Adrenal gland (tissue), 12 donors: Measurements from ENCODE around the gene GMDS. TPM values are rescaled to one million over a fixed set of nuclear protein-coding genes. Genes with fewer than 3 reads are reported as not detected.

Experiments used
- DNase-seq, 7 donors: peaks; one replicate each; pipeline ENCODE4 v3.0.0-alpha.2; 2019 to 2020
- H3K27ac ChIP-seq, 5 donors: fragments of 200-600 bp; sonication (generic) in 4 of 5; 1 replicate in 3 of 5; 2 replicates in 2 of 5; pipeline versions ENCODE4 v1.5.1 to v1.8.0; 2016 to 2020; ENCODE audit warnings: mild to moderate bottlenecking in 1 of 5
- H3K27me3 ChIP-seq: fragments of 200-600 bp; 2 replicates; pipeline ENCODE4 v1.8.0; 2021
- H3K36me3 ChIP-seq, 2 donors: fragments of 200-600 bp; replicated peaks in 1 of 2; 1 replicate in 1 of 2; 2 replicates in 1 of 2; pipeline versions ENCODE4 v1.5.1 to v1.8.0; 2018 to 2022
- H3K4me1 ChIP-seq, 2 donors: fragments of 200-600 bp; replicated peaks in 1 of 2; 1 replicate in 1 of 2; 2 replicates in 1 of 2; pipeline versions ENCODE4 v1.5.1 to v1.8.0; 2018 to 2021
- H3K4me3 ChIP-seq, 4 donors: fragments of 200-600 bp; sonication (generic) in 3 of 4; one replicate each; pipeline ENCODE4 v1.5.1; 2016 to 2018
- H3K9me3 ChIP-seq, 3 donors: fragments of 200-600 bp; sonication (generic) in 1 of 3; replicated peaks in 1 of 3; 1 replicate in 2 of 3; 2 replicates in 1 of 3; pipeline versions ENCODE4 v1.5.1 to v1.8.0; 2016 to 2021
- POLR2A ChIP-seq, 2 donors: fragments of 450-650 bp; IDR thresholded peaks; one replicate each; pipeline ENCODE4 v1.6.1; 2017; ENCODE audit warnings: antibody characterized with exemption in 2 of 2, mild to moderate bottlenecking in 2 of 2, moderate library complexity in 1 of 2
- WGBS, 4 donors: extraction: QIAGEN DNeasy Blood & Tissue Kit in 2 of 4; methylation state at CpG; one replicate each; pipeline versions ENCODE4 v1.1.5 to v1.1.7; 2013 to 2017; 5-methylcytosine and 5-hydroxymethylcytosine counted together
- intact Hi-C, 2 donors: fragments of 100-400 bp; cut with DNase I; formaldehyde crosslinking; loops; one replicate each; pipeline versions ENCODE4 v1.14.1 to v1.15.0; 2022 to 2023
- polyA plus RNA-seq, 3 donors: library from polyadenylated mRNA; stranded (reverse); fragments of 200-250 nt in 2 of 3; fragments of 350-450 nt in 1 of 3; fragmentation: Illumina TruSeq in 1 of 3; extraction: RNeasy Lipid Tissue Mini Kit (QIAGEN cat#74804) in 1 of 3; gene quantifications; one replicate each; pipeline ENCODE4 v1.2.3, GENCODE V29; 2013 to 2014
- total RNA-seq, 9 donors: library from RNA; depleted of rRNA in 4 of 9; stranded (reverse); fragments of >200 nt in 4 of 9; fragments of 120-200 nt in 1 of 9; fragmentation: NEBNext Ultra II Directional in 1 of 9; extraction: Animal tissue kit (Norgen Biotek cat#: 25700) in 1 of 9; gene quantifications; one replicate each; pipeline versions ENCODE4 v1.1.0 to v1.2.4, GENCODE V29; 2013 to 2023
- TF ChIP-seq, protein P1 (sequence below), 6 experiments: fragments of 450-650 bp in 4 of 6; fragments of 200-600 bp in 2 of 6; sonication (generic) in 1 of 6; IDR thresholded peaks; 1 replicate in 5 of 6; 2 replicates in 1 of 6; pipeline versions ENCODE4 v1.5.1 to v1.8.0; 2016 to 2021; ENCODE audit warnings: antibody characterized with exemption in 6 of 6, mild to moderate bottlenecking in 2 of 6, moderate library complexity in 1 of 6
- donor health status: healthy with polysubstance abuse.
- donor health status: Bipolar disorder and iron deficiency.
- donor health status: DM: yes; HTN: yes; CAD: no.
- donor health status: DM: no; HTN: no; CAD: no.
- donor health status: DM: no; HTN: no; CAD: no.
- donor health status: DM: yes; HTN: yes; CAD: no.

The GMDS gene
- total and polyA plus RNA-seq, 12 donors: 8.5 to 39.2 (median 15.2) TPM

DNA sequence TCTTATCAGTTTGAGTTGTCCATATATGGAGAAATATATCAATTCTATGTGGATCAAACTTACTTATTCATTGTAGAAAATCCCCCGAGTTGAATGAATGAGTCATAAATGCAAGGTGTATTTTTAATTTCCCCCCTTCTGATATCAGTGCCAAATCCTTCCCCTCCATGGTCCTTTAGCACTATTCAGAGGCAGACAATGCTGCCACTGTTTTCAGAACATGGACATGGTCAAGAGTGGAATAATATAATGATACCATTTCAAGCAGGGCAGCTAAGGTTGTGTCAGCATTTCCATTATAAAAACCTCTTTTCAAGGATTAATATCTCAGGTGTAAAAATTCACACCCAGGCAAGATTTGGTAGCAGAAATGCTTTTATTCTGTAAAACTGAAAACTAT is 391.6 kb downstream of the GMDS start:
- TF ChIP-seq POLR2A (IDR thresholded peaks at IDR 0.05): no peak
- TF ChIP-seq, protein P1, sequence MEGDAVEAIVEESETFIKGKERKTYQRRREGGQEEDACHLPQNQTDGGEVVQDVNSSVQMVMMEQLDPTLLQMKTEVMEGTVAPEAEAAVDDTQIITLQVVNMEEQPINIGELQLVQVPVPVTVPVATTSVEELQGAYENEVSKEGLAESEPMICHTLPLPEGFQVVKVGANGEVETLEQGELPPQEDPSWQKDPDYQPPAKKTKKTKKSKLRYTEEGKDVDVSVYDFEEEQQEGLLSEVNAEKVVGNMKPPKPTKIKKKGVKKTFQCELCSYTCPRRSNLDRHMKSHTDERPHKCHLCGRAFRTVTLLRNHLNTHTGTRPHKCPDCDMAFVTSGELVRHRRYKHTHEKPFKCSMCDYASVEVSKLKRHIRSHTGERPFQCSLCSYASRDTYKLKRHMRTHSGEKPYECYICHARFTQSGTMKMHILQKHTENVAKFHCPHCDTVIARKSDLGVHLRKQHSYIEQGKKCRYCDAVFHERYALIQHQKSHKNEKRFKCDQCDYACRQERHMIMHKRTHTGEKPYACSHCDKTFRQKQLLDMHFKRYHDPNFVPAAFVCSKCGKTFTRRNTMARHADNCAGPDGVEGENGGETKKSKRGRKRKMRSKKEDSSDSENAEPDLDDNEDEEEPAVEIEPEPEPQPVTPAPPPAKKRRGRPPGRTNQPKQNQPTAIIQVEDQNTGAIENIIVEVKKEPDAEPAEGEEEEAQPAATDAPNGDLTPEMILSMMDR (IDR thresholded peaks at IDR 0.05): no peak
- no peaks in the 10 kb centered on the region for H3K27me3 ChIP-seq
- no peak overlapping the region for H3K27ac ChIP-seq
- no peaks in the 10 kb centered on the region for H3K4me1 ChIP-seq
- intact Hi-C loops: no loop called here
- no peak for DNase-seq
- no peaks in the 10 kb centered on the region for H3K9me3 ChIP-seq
- no peaks in the 10 kb centered on the region for H3K36me3 ChIP-seq
- H3K4me3 ChIP-seq: no peak overlapping the region
- WGBS, 4 donors: 72 to 89% (median 74%) methylated on average over 1 of the region's 1 CpG

DNA sequence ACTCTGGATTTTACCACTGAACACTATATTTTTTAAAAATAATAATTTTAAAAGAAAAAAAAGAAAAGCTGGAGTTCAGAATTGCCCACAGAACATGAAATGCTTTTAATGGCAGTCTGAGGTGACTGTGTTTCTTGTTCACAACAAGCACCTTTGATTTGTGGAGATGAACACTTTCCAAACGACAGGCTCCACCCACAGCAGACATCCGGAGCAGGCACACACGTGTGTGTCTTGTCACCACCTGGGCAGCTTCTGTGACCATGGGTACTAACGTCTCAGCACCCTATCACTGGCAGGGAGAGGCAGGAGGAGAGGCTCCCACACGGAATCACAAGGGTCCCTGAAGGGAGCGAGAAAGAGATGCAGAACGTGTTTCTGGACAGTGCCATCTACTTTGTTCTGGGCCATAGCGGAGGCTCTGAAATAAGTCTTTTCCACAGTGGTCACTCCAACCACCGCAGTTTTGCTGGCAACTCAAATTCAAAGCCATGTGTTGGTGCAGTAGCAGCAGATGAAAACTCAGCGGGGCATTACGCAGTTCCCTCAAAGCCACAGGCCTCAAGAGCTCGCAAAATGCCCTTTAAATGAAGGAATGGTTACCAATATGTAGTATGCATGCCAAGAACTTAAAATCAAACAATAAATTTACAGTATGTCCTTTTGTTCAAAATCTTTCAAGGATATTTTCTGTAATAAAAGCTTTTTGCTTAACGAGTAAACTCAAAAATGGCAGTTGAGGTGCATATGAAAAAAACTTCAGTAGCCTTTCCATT is 393.5 kb downstream of the GMDS start:
- H3K4me1 ChIP-seq: no peaks in the 10 kb centered on the region
- no peak overlapping the region for H3K27ac ChIP-seq
- TF ChIP-seq, protein P1 (IDR thresholded peaks at IDR 0.05): no peak
- TF ChIP-seq POLR2A (IDR thresholded peaks at IDR 0.05): no peak
- DNase-seq: no peak
- intact Hi-C loops: no loop called here
- no peak overlapping the region for H3K4me3 ChIP-seq
- H3K27me3 ChIP-seq: no peaks in the 10 kb centered on the region
- WGBS, 4 donors: 83 to 90% (median 86%) methylated on average over 11 to 13 of the region's 13 CpGs
- no peaks in the 10 kb centered on the region for H3K9me3 ChIP-seq
- no peaks in the 10 kb centered on the region for H3K36me3 ChIP-seq

DNA sequence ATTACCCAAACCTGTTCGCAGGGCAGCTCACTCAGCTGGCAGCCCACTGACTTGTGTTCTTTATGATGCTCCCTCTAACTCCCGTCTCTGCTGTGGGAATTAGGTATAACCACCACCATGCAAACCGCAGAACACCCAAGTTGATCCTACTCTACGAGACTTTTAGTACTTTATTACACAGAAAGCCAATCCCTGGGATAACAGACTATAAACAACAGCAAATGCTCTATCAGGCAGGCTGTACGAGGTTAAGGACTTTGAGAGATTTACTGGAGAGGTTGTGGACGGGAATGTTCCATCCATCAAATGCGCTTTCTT is 394.6 kb downstream of the GMDS start:
- 58 to 71% (median 65%) methylated on average over 7 of the region's 7 CpGs for WGBS, 4 donors
- Histone ChIP-seq H3K4me1 (no peaks in the 10 kb centered on the region), H3K9me3 (no peaks in the 10 kb centered on the region), H3K27me3 (no peaks in the 10 kb centered on the region), H3K4me3 (no peak overlapping the region), H3K27ac (no peak overlapping the region), H3K36me3 (no peaks in the 10 kb centered on the region)
- intact Hi-C loops: no loop called here
- no peak for TF ChIP-seq POLR2A (IDR thresholded peaks at IDR 0.05)
- TF ChIP-seq, protein P1 (IDR thresholded peaks at IDR 0.05): no peak
- no peak for DNase-seq

DNA sequence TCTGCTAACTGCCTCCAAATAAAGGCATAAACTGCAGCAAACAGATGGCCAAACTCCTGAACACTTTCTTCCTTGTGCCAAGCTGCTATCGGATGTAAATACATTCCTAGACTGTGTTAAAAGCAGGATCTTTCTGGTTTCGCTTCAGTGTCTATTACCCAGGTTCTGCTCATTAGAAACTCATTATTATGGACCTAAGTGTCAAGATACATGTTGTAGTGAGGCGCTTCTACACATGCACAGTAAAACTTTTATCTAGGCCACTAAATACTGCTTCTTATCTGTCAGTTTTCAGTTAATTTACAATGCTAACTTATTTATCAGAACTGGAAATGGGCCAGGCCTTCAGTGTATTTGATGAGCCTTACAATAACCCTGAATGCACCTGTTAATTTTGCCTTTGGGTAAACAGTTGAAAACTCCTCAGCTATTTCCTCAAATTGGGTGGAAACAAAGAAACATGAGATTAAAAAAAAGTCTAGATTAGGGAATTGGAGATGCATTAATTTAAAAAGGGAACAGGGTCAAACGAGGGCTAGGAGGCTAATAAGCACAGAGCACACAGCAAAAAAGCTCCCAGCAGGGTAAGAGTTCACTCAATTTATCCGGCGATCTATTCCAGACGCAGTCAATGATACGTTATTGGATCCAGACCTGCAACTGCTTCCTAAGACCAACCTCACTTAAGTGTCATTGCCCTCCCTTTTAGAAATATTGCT is 395.1 kb downstream of the GMDS start:
- WGBS, 4 donors: 64 to 80% (median 74%) methylated on average over 8 of the region's 8 CpGs
- H3K36me3 ChIP-seq: no peaks in the 10 kb centered on the region

More for the DNA sequence above, 395.1 kb downstream of the GMDS start:
- Histone ChIP-seq H3K27me3 (no peaks in the 10 kb centered on the region), H3K27ac (no peak overlapping the region), H3K9me3 (no peaks in the 10 kb centered on the region), H3K4me3 (no peak overlapping the region), H3K4me1 (no peaks in the 10 kb centered on the region)
- intact Hi-C loops: no loop called here
- no peak for TF ChIP-seq POLR2A (IDR thresholded peaks at IDR 0.05)
- TF ChIP-seq, protein P1 (IDR thresholded peaks at IDR 0.05): no peak
- no peak for DNase-seq
